OCI-M2 (cell line): ENCODE measurements around the gene MLC1.

Source experiments
- DNase-seq: peaks from one replicate; lab custom pipeline; 2025; ENCODE audit not compliant: unreplicated experiment; lab: John Stamatoyannopoulos, UW

Gene MLC1

GRCh38 chr22:50016988-50017700, 68.1 kb downstream of the MLC1 start:
- no peak for DNase-seq

DNA sequence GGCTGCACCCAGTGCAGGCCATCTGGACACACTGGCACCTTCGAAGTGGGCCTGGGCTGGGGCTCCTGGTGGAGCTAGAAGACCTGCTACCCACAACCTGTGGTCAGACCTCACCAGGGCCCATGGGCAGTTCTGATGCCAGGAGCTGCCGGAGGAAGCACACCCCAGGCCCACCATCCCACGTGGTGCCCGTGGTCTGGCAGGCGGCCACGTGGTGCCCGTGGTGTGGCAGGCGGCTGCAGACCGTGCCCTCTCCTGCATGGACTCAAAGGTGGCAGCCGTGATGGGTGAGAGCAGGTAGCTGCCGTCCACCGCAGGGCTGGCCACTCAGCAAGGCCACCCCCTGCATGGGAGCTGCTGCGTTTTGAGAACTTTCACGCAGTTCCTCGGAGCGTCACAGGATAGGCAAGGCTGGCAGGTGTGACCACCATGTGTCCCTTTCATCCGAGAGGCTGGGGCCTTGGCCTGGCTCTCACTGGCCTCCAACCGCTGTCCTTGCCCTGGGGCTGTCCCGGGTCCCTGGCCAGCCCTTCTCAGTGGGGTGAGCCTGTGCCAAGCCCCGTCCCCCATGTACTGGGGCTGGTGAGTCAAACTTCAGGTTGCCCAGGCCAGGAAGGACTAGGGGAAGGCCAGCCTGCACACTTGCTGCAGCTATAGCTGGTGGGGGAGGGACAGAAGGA, 68.8 kb downstream of the MLC1 start:
- no peak for DNase-seq

GRCh38 chr22:50015451-50016307, 69.5 kb downstream of the MLC1 start:
- DNase-seq, result no peak

DNA sequence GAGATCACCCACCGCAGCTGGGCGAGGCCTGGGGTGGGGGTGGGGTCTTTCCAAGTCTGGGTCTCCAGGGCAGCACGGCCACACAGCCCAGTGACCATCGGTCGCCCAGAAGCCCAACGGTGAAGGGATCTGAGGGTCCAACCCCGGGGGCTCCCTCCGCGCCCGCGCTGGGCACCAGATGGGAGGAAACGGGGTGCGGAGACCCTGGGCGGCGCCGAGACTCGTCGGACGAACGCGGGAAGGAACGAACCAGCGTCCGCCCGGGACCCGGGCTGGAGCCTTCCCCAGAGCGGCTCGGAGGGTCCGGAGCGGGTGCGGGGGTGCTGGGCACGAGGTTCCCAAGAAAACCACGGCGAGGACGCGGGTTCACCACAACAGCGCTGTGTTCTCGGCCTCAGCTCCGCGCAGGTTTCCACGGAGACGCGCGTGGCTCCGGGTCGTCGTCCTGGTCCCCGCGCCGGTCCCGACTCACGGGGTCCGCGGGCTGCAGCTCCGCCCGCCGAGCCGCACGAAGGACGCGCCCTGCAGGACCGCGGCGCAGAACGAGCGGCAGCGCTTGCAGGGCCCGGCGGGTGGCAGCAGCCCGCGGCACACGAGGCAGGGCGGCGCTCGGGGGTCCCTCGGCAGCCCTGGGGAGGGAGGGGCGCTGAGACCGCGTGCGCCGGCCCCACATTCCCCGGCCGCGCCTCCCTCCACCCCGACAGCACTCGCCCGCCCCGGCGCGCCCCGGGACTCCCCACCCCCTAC, 70.4 kb downstream of the MLC1 start:
- no peak for DNase-seq

DNA sequence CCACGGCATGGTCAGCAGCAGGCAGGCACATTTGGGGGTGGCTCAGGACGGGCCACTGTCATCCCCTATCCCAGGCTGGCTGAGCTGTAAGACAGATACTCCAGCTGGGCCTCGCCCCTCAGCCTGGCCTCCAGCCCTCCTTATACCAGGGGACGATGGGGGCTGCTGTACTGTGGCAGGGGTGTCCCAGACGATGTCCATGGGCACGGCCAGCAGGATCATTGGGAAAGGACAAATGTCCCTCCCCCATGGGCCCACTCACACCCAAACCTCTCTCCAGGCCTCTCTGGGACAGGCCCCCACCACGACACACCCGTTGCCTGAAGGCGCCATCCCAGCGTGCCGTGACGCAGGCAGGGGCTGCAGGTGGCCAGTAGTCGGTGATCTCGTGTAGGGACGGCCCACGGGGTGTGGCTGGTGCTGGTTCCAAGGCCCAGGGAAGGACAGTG, 71.1 kb downstream of the MLC1 start:
- DNase-seq, result no peak

- DNase-seq, result no peak
These were observed 72.7 kb downstream of the MLC1 start, which contains the start of gene IL17REL for GRCh38 chr22:50012211-50013181. Gene IL17REL (minus strand): TSS chr22:50012765. CDS start chr22:50012646, 119 bp downstream.

GRCh38 chr22:50011447-50012210, 73.6 kb downstream of the MLC1 start:
- no peak for DNase-seq

DNA sequence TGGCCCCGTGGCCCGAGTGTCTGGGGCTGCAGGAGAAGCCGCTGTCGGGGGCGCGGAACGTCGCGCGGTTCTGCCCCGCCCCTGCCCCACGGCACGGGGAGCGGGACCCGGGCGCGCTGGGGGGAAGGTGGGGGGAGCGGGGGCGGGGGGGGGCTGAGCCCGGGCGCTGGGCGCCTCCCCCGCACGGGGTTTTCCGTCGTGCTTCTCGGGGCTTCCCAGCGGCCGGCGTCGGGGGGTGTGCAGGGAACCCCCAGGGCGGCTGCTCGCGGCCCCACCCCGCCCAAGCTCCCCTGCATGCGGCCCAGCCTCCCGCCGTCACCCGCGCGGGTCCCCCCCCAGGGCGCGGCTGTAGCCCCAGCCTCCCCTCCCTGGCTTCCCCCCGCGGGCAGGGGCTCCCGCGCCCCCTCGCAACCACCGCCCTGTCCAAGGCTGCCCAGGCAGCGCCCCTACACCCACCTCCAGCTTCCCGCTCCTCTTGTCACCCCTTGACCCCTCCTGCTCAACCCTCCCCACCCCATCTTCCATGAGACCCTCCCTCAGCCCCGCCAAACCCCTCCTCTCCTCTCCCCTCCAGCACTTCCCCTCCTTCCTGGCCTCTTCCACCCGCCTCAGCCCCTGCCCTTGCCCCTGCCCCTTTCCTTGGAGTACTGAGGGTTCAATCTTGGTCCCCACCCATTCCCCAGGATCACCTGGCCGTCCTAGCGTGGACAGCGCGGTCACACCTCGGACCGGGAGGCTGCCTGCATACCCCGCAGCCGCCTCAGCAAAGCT, 74.4 kb downstream of the MLC1 start:
- no peak for DNase-seq

DNA sequence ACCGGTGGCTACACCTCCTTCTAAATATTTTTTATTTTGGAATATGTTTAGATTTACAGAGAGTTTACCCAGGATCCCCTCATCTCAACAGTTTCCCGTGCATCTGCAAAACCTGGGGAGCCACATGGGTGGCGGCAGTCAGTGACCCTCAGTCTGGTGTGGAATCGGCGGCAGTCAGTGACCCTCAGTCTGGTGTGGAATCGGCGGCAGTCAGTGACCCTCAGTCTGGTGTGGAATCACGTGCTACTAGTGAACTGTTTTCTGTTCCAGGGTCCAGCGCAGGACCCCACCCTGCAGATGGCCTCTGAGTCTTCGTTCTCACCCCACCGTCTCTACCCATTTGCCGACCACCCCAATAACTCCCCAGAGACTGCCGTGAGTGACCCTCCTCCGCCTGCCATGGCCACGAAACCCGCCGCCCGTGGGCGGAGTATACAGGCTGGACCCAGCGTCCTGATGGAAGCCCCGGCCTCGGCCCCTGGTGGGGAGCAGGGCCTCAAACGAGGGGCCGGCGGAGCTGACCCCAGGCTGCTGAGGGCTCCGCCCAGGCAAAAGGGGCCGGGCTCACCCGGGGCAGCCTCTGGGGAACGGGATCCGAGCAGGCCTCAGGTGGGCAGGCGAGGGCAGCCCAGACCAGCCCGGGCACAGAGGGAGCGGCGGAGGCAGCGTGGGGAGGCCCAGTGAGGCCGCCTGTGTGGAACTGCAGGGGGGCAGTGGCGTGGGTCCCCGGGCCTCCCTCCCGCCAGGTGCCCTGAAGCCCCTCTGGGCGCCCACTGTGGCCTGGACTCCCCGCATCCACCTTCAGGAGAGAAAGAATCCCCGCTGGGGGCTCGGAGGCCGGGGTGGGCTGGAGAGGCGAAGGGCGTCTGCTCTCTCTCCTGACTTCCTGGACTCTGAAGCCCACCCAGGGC, 75.2 kb downstream of the MLC1 start:
- no peak for DNase-seq
